GM21367 (cell line): ENCODE data around the gene PLLP.

Experiments
- ATAC-seq: cut with Tn5 transposase; IDR thresholded peaks from one replicate; pipeline ENCODE4 v1.9.1; 2021; ENCODE audit not compliant: unreplicated experiment

PLLP gene, protein sequence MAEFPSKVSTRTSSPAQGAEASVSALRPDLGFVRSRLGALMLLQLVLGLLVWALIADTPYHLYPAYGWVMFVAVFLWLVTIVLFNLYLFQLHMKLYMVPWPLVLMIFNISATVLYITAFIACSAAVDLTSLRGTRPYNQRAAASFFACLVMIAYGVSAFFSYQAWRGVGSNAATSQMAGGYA

GRCh38 chr16:57284209-57284951 lies at the start of gene PLLP:
Gene PLLP, minus strand, starts transcription at chr16:57284672. Its CDS starts 132 bp downstream, at chr16:57284540.
- ATAC-seq = no peak

DNA sequence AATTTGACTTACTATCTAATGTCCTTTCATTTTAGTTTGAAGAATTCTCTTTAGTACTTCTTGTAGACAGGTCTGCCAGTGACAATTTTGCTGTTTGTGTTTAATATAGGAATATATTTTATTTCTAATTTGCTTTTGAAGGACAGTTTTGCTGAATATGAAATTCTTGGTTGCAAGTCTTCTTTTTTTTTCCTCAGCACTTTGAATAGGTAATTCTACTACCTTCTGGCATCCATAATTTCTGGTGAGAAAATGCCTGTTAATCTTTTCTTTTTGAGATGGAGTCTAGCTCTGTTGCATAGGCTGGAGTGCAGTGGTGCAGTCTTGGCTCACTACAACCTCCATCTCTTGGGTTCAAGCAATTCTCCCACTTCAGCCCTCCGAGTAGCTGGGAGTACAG lies 48.9 kb upstream of the PLLP start:
- ATAC-seq = no peak

GRCh38 chr16:57331355-57331754 lies 46.9 kb upstream of the PLLP start:
- no peak for ATAC-seq

- no peak for ATAC-seq
Measured at GRCh38 chr16:57329718-57330327, 45.4 kb upstream of the PLLP start.

DNA sequence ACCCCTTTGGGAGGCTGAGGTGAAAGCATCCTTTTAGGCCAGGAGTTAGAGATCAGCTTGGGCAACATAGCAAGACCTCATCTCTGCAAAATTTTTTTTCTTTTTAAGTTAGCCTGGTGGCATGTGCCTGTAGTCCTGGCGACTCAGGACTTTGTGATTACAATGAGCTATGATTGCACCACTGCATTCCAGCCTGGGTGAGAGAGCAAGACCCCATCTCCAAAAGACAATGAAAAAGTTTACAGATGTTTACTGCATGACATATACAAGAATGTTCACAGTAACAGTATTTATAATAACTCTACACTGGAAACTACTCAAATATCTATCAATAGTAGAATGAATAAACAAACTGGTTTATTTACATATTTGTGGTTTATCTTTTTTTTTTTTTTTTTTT lies 41.0 kb upstream of the PLLP start:
- ATAC-seq = no peak

GRCh38 chr16:57324749-57325148 lies 40.3 kb upstream of the PLLP start:
- ATAC-seq = no peak

- ATAC-seq = no peak
Measured at GRCh38 chr16:57319646-57320045, 35.2 kb upstream of the PLLP start.

DNA sequence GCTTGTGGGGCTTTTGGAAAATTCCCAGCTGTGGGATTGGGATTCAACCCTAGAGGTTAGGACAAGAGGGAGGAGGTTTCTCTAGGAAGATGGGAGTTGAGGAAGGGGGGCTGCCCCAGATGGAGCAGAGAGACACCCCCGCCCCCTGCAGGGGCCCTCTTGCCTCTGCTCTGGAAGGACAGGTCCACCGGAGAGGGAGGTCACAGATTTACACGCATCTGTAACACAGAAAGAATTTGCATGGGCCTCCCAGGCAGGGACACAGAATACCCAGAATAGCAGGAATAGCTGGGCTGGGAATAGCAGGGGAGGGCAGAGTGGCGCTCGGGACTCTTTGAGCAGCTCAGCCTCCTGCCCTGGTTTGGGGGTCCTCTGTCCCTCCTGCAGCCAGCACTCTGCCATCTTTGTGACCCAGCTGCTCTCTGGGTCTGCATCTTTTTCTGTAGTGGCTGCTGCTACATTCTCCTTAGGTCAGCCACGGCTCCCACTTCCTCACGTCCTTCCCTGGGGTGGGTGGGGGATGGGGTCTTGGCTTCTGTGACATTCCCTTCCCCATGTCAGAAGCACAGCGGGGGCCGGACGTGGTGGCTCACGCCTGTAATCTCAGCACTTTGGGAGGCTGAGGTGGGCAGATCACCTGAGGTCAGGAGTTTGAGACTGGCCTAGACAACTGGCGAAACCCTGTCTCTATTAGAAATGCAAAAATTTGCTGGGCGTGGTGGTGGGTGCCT lies 33.9 kb upstream of the PLLP start:
- no peak for ATAC-seq

GRCh38 chr16:57316390-57317017 lies 32.0 kb upstream of the PLLP start:
- ATAC-seq = no peak

DNA sequence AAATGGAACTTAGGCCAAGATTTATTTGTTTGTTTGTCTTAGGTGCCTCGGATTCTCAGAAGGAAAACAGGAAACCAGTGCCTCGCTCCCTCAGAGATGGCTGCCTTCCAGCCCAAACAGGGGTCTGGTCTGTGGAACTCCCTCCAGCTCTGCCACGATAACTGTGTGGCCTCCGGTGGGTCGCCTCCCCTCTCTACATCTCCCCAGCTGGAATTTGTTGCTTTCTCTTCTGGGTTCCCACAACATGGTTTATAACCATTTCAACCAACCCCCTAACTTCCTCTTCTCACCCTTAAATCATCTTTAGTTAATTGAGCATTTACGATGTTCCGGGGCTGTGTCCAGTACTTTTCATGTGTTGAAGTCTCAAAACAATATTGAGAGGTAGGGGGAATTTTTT lies 30.9 kb upstream of the PLLP start:
- ATAC-seq = no peak

- ATAC-seq = no peak
Measured at GRCh38 chr16:57314161-57314785, 29.8 kb upstream of the PLLP start.

DNA sequence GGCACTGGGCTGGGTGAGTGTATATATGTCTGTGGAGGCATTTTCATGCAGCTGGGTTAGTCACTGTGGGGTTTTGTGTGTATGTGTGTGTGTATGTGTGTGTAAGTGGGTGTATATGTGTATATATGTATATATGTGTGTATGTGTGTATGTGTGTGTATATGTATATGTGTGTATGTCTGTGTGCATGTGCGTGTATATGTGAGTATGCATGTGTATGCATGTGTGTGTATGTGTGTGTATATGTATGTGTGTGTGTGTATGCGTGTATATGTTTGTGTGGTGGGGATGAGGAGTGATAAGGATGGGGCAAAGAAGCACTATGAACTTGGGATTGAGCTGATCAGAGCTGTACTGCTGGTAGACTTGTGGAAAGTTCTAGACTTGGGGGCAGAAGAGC lies 29.0 kb upstream of the PLLP start:
- ATAC-seq = no peak

- ATAC-seq = no peak
Measured at GRCh38 chr16:57310801-57311200, 26.3 kb upstream of the PLLP start.

GRCh38 chr16:57308041-57308440 lies 23.6 kb upstream of the PLLP start:
- no peak for ATAC-seq

- ATAC-seq = no peak
Measured at GRCh38 chr16:57307365-57307764, 22.9 kb upstream of the PLLP start.

DNA sequence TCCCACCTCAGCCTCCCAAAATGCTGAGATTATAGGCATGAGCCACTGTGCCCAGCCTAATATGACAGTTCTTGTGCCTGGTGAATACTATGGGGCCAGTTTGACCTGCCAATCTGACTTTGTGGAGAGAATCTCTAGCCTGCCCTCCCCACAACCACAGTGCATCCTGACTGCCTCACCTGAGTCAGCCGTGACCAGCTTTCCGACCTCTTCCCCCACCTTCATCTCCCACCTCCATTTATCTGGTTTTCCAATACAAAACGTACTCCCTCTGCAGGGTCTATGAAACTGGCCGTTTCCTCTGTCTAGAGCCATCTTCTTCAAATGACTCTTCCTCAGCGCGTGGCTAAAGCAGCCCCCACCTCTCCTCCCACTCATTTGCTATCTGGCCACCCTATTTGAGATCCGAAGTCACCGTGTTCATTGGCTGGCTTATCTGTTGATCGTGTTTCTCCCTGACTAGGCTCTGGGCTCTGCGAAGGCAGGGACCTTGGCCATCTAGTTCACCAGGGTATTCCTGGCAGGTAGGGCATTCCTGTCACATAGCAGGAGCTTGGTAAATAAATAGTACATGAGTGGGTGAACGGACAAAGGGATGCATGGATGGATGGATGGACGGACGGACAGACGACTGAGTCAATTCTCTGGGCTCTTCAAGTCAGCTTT lies 22.3 kb upstream of the PLLP start:
- ATAC-seq = no peak

- ATAC-seq = no peak
Measured at GRCh38 chr16:57305159-57305811, 20.8 kb upstream of the PLLP start.

- ATAC-seq = no peak
Measured at GRCh38 chr16:57304169-57305061, 19.9 kb upstream of the PLLP start.

DNA sequence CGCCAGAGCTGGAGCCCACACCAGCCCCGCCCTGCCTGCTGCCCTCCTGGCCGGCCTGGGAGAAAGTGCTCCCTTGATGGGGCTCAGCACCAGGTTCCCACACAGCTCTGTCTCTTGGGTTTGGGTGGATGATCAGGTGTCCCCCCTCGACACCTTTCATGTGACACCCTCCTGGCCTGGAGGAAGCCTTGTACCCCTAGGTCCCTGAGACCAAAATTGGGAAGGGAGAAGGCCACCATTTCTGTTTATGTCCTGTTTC lies 19.4 kb upstream of the PLLP start:
- ATAC-seq = no peak
